Tibial nerve (tissue), 4 donors: Measurements from ENCODE around the gene SYNGAP1. TPM values are rescaled to one million over a fixed set of nuclear protein-coding genes. Genes with fewer than 3 reads are reported as not detected.

Experiments
- DNase-seq, 2 donors: peaks; one replicate each; pipeline ENCODE4 v3.0.0-alpha.2; 2019; ENCODE audit warnings: low spot score in 2 of 2
- H3K27ac ChIP-seq, 4 donors: fragments of 200-600 bp; sonication (generic) in 3 of 4; one replicate each; pipeline ENCODE4 v1.5.1; 2017 to 2019; ENCODE audit warnings: mild to moderate bottlenecking in 1 of 4
- H3K27me3 ChIP-seq, 2 donors: fragments of 200-600 bp; sonication (generic) in 1 of 2; one replicate each; pipeline versions ENCODE4 v1.5.1 to v1.6.0; 2017 to 2019
- H3K36me3 ChIP-seq, 3 donors: fragments of 200-600 bp; sonication (generic); one replicate each; pipeline ENCODE4 v1.5.1; 2018 to 2019
- H3K4me1 ChIP-seq, 4 donors: fragments of 200-600 bp; sonication (generic) in 3 of 4; one replicate each; pipeline ENCODE4 v1.5.1; 2017 to 2019
- H3K4me3 ChIP-seq, 4 donors: fragments of 200-600 bp; sonication (generic) in 3 of 4; one replicate each; pipeline ENCODE4 v1.5.1; 2017 to 2019; ENCODE audit warnings: mild to moderate bottlenecking in 1 of 4, moderate library complexity in 1 of 4
- H3K9me3 ChIP-seq, 4 donors: fragments of 200-600 bp; sonication (generic) in 3 of 4; one replicate each; pipeline ENCODE4 v1.5.1; 2017 to 2019
- EP300 ChIP-seq, 2 donors: sonication (generic); formaldehyde crosslinking; IDR thresholded peaks; one replicate each; pipeline ENCODE4 v1.6.1; 2017; ENCODE audit warnings: antibody characterized with exemption in 2 of 2, mild to moderate bottlenecking in 1 of 2
- POLR2A ChIP-seq, 2 donors: fragments of 450-650 bp; IDR thresholded peaks; one replicate each; pipeline ENCODE4 v1.6.1; 2017; ENCODE audit warnings: antibody characterized with exemption in 2 of 2, mild to moderate bottlenecking in 2 of 2, moderate library complexity in 2 of 2
- WGBS, 2 donors: methylation state at CpG; one replicate each; pipeline ENCODE4 v1.1.5; 2018; 5-methylcytosine and 5-hydroxymethylcytosine counted together
- total RNA-seq, 4 donors: library from RNA; depleted of rRNA; stranded (reverse); fragments of >200 nt; gene quantifications; one replicate each; pipeline ENCODE4 v1.1.0, GENCODE V29; 2016
- TF ChIP-seq, protein P1 (sequence below), 5 experiments: fragments of 200-600 bp in 3 of 5; fragments of 450-650 bp in 2 of 5; sonication (generic) in 3 of 5; IDR thresholded peaks; one replicate each; pipeline ENCODE4 v1.5.1; 2016 to 2019; ENCODE audit warnings: antibody characterized with exemption in 5 of 5, mild to moderate bottlenecking in 3 of 5, moderate library complexity in 2 of 5

SYNGAP1 gene
- total RNA-seq, 4 donors from 2014 or later, result 13.0 to 29.7 (median 19.2) TPM

DNA sequence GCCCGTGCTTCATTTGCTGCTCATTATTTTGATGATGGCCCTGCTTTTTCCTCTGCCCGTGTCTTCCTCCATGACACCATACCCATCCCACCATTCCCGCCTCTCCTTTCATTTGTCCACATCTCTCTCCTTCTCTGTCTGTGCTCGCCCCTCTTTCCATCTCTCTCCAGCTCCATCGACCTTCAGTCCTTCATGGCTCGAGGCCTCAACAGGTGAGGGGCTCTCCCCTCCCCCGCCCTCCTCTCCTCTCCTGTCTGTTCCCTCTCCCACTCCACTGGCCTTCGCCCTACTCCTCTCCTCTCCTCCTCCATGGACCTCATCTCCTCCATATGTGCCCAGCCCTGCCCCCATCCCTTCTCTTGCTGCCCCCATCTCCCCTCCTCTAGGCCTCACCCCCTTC, 22.4 kb downstream of the SYNGAP1 start:
- WGBS, 2 donors, result 85 to 91% methylated on average over 8 of the region's 8 CpGs
- H3K27me3 ChIP-seq, result no peaks in the 10 kb centered on the region
- H3K36me3 ChIP-seq, result peaks cover 4 to 96% (median 4%) of the 10 kb centered on the region in 3 donors
- no peaks in the 10 kb centered on the region for H3K4me1 ChIP-seq
- TF ChIP-seq EP300 (IDR thresholded peaks at IDR 0.05), result no peak
- TF ChIP-seq, protein P1, sequence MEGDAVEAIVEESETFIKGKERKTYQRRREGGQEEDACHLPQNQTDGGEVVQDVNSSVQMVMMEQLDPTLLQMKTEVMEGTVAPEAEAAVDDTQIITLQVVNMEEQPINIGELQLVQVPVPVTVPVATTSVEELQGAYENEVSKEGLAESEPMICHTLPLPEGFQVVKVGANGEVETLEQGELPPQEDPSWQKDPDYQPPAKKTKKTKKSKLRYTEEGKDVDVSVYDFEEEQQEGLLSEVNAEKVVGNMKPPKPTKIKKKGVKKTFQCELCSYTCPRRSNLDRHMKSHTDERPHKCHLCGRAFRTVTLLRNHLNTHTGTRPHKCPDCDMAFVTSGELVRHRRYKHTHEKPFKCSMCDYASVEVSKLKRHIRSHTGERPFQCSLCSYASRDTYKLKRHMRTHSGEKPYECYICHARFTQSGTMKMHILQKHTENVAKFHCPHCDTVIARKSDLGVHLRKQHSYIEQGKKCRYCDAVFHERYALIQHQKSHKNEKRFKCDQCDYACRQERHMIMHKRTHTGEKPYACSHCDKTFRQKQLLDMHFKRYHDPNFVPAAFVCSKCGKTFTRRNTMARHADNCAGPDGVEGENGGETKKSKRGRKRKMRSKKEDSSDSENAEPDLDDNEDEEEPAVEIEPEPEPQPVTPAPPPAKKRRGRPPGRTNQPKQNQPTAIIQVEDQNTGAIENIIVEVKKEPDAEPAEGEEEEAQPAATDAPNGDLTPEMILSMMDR (IDR thresholded peaks at IDR 0.05), result no peak
- TF ChIP-seq POLR2A (IDR thresholded peaks at IDR 0.05), result no peak
- no peak for DNase-seq
- H3K9me3 ChIP-seq, result no peaks in the 10 kb centered on the region
- H3K4me3 ChIP-seq, result no peak overlapping the region
- H3K27ac ChIP-seq, result no peak overlapping the region

DNA sequence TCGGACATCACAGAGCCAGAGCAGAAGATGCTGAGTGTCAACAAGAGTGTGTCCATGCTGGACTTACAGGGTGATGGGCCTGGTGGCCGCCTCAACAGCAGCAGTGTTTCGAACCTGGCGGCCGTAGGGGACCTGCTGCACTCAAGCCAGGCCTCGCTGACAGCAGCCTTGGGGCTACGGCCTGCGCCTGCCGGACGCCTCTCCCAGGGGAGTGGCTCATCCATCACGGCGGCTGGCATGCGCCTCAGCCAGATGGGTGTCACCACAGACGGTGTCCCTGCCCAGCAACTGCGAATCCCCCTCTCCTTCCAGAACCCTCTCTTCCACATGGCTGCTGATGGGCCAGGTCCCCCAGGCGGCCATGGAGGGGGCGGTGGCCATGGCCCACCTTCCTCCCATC, 23.2 kb downstream of the SYNGAP1 start:
- Histone ChIP-seq H3K27me3 (no peaks in the 10 kb centered on the region), H3K36me3 (peaks cover 0 to 96% (median 4%) of the 10 kb centered on the region in 3 donors)
- TF ChIP-seq POLR2A (IDR thresholded peaks at IDR 0.05), result no peak
- no peak for TF ChIP-seq EP300 (IDR thresholded peaks at IDR 0.05)
- TF ChIP-seq, protein P1 (IDR thresholded peaks at IDR 0.05), result no peak

DNA sequence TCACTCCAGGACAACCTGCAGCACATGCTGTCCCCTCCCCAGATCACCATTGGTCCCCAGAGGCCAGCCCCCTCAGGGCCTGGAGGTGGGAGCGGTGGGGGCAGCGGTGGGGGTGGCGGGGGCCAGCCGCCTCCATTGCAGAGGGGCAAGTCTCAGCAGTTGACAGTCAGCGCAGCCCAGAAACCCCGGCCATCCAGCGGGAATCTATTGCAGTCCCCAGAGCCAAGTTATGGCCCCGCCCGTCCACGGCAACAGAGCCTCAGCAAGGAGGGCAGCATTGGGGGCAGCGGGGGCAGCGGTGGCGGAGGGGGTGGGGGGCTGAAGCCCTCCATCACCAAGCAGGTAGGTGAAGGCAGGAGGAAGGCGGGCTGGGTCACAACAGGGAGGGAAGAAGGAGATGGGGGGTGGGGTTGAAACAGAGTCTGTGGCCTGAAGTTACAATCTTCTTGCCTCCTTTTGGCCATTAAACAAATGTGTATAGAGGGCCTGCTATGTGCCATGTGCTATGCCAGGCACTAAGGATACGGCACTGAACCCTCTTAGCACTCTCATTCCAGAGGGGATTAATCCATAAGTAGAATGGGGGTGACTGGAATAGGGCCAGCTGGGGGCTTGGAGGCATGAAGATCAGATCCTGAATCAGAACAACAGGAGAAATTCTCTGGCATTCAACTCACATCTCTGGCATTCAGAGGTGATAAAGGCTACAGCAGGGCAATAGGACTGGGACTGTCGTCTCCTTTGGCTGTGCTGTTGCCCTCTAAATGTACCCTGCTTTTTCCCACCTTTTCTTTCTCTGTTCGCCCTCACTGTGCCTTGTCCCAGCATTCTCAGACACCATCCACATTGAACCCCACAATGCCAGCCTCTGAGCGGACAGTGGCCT, 24.0 kb downstream of the SYNGAP1 start:
- TF ChIP-seq, protein P1 (IDR thresholded peaks at IDR 0.05), result no peak
- TF ChIP-seq POLR2A (IDR thresholded peaks at IDR 0.05), result no peak
- no peak for TF ChIP-seq EP300 (IDR thresholded peaks at IDR 0.05)
- DNase-seq, result no peak
- no peak overlapping the region for H3K4me3 ChIP-seq
- H3K9me3 ChIP-seq, result no peaks in the 10 kb centered on the region
- 86 to 93% methylated on average over 8 to 18 of the region's 18 CpGs for WGBS, 2 donors
- H3K27ac ChIP-seq, result no peak overlapping the region
- peaks cover 0 to 96% (median 4%) of the 10 kb centered on the region in 3 donors for H3K36me3 ChIP-seq
- H3K4me1 ChIP-seq, result no peaks in the 10 kb centered on the region
- H3K27me3 ChIP-seq, result no peaks in the 10 kb centered on the region

More for the DNA sequence above, 23.2 kb downstream of the SYNGAP1 start:
- Histone ChIP-seq H3K9me3 (no peaks in the 10 kb centered on the region), H3K4me1 (no peaks in the 10 kb centered on the region), H3K27ac (no peak overlapping the region), H3K4me3 (no peak overlapping the region)
- 91 to 92% methylated on average over 11 to 14 of the region's 17 CpGs for WGBS, 2 donors
- no peak for DNase-seq

DNA sequence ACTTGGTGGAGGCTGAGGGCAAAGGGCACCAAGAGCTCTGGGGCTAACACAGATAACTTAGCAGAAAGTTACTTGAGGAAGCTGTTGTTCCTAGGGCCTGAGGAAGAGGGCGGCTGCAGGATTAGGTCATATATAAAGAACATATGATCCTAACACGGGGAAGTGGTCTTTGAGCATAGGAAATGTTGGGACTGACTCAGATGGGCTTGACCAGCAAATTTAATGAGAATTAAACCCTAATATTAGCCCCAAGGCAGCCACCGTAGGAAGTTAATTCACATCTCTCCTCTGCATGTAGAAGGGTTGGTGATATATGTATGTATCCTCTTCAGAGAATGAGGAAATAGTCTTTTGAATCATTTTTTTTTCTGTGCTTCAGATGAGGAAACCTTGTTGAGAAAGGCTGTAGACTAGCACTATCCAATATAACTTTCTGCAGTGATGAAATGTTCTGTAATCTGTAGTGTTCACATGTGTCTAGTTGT, 25.3 kb downstream of the SYNGAP1 start:
- no peak for DNase-seq
- Histone ChIP-seq H3K36me3 (peaks cover 0 to 91% (median 4%) of the 10 kb centered on the region in 3 donors), H3K9me3 (no peaks in the 10 kb centered on the region), H3K27me3 (no peaks in the 10 kb centered on the region), H3K4me1 (no peaks in the 10 kb centered on the region), H3K27ac (peak overlapping the region in 1 of 4 donors; percentile 43), H3K4me3 (no peak overlapping the region)
- TF ChIP-seq EP300 (IDR thresholded peaks at IDR 0.05) (no peak), POLR2A (IDR thresholded peaks at IDR 0.05) (no peak)
- TF ChIP-seq, protein P1 (IDR thresholded peaks at IDR 0.05), result no peak
- 55 to 94% methylated on average over 3 of the region's 3 CpGs for WGBS, 2 donors

DNA sequence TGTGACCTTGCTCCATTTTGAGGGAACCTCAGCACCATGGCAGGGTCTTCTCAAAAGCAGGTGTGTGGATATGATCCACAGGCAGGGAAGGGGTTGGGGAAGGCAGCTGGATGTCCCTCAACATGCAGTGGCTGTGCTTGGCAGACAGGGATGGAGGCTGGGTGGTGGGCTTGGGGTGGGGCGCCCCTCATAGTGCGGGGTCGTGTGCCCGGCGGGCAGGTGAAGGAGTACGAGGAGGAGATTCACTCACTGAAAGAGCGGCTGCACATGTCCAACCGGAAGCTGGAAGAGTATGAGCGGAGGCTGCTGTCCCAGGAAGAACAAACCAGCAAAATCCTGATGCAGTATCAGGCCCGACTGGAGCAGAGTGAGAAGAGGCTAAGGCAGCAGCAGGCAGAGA, 26.5 kb downstream of the SYNGAP1 start:
- H3K27me3 ChIP-seq, result no peaks in the 10 kb centered on the region
- DNase-seq, result no peak
- no peak overlapping the region for H3K4me3 ChIP-seq
- 87 to 90% methylated on average over 10 of the region's 10 CpGs for WGBS, 2 donors
- no peaks in the 10 kb centered on the region for H3K9me3 ChIP-seq
- H3K4me1 ChIP-seq, result peaks cover 0 to 2% (median 0%) of the 10 kb centered on the region in 4 donors
- peaks cover 0 to 79% (median under 1%) of the 10 kb centered on the region in 3 donors for H3K36me3 ChIP-seq
- TF ChIP-seq POLR2A (IDR thresholded peaks at IDR 0.05), result no peak
- TF ChIP-seq, protein P1 (IDR thresholded peaks at IDR 0.05), result no peak
- TF ChIP-seq EP300 (IDR thresholded peaks at IDR 0.05), result no peak
- H3K27ac ChIP-seq, result no peak overlapping the region
